Measurements from ENCODE around the gene TMEM232.
"Not testable (repeated sequence)": the region's sequence is repeated elsewhere in the genome, so short reads cannot be mapped to it uniquely, and the experiment has no call there.

Gene TMEM232

DNA sequence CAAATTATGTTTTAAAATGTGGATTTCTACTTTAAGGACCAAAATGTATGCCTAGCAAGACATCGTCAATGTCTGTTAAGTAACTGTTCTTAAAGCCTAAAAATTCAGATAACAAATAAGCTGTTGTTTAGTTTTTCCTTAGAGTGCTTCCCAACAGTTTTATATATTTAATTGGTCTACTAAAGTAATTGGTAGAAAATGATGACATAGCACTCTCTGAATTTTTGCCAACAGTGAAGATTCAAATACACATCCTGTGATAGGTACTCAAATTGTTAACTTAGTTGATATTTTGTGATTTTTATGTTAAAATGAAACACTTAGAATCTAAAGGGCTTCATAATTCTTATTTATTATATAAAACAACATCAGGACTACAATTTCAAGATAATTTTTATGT lies 107.5 kb downstream of the TMEM232 start:
- no peak for DNase-seq

DNA sequence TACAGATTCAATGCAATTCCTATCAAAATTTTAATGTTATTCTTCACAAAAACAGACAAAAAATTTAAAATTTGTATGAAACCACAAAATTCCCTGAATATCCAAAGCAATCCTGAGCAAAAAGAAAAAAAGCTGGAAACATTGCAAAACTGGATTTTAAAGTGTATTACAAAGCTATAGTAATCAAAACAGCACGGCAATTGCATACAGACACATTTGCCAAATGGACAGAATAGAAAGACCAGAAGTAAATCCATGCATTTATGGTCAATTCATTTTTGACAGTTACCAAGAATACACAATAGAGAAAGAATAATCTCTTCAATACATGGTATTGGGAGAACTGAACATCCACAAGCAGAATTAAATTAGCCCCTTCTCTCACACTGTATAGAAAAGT lies 110.5 kb downstream of the TMEM232 start:
- no peak for DNase-seq

- no peak for DNase-seq
Measured at GRCh38 chr5:110612794-110613247, 113.7 kb downstream of the TMEM232 start.

GRCh38 chr5:110611817-110612216 lies 114.7 kb downstream of the TMEM232 start:
- no peak for DNase-seq

DNA sequence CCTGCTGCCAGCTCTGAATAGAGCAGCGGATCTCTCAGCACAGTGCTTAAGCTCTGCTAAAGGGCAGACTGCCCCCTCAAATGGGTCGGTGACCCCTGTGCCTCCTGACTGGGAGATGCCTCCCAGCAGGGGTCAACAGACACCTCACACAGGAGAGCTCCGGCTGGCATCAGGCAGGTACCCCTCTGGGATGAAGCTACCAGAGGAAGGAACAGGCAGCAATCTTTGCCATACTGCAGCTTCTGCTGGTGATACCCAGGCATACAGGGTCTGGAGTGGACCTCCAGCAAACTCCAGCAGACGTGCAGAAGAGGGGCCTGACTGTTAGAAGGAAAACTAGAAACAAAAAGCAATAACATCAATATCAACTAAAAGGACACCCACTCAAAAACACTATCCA lies 131.6 kb downstream of the TMEM232 start:
- DNase-seq, result no peak

DNA sequence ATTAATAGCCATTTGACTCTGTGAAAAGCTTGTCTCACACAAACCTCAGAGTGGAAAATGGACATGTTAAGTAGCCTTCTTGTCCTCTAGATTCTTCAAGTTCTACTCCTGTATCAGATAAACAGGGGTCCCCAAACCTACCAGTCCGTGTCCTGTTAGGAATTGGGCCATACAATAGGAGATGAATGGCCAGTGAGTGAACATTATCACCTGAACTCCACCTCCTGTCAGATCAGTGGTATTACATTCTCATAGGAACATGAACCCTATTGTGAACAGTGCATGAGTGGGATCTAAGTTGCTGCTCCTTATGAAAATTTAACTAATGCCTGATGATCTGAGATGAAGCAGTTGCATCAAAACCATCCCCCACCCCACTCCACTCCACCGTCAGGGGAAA lies 136.3 kb downstream of the TMEM232 start:
- DNase-seq, result no peak

GRCh38 chr5:110588286-110588980 lies 138.0 kb downstream of the TMEM232 start:
- no peak for DNase-seq

DNA sequence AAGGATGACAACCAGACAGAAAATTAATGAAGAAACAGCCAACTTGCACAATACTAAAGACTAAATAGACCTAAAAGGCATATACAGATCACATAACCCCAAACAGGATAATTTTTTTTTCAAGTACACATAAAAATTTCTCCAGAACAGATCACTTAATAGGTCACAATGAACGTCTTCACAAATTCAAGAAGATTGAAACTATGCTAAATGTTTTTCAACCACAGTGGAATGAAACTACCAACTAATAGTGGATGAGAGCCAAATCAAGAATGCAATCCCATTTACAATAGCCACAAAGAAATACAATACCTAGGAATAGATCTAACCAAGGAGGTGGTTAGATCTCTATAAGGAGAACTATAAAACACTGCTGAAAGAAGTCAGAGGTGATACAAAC lies 145.8 kb downstream of the TMEM232 start:
- no peak for DNase-seq

DNA sequence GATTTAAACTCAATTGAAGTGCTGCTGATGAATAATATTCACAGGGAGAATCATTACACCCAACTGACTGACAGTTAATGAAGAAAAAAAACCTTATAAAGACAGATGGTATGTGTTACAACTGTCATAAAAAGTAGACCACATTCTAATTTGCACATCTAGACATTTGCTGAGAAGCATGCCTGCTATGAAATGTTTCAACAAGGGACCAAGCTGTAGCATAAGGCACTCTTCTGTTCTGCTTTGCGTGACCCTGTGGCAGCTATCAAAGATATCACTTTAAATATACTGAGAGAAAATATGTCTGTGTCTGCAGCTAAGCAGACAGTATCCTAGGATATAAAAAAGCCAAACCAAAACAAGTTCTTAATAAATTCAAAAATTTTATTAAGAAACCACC lies 153.7 kb downstream of the TMEM232 start:
- DNase-seq, result no peak

GRCh38 chr5:110562191-110562590 lies 164.3 kb downstream of the TMEM232 start:
- DNase-seq, result no peak

DNA sequence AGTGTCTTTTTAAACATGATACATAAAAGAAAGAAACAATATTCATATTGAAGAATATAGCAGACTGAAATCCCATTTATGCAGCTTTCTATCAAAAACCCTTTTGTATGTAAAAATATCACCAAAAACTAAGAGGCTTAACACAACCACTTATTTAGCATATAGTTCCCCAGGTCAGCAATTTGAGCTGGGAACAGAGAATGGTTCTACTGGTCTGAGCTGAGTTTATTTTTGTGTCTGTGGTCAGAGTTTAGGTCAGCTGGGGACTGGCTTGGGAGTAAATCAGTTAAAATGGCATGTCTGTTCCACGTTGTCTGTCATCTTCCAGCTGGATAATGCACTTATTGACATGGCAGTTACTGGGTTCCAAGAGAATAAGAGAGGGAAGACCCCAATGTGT lies 165.0 kb downstream of the TMEM232 start:
- no peak for DNase-seq

DNA sequence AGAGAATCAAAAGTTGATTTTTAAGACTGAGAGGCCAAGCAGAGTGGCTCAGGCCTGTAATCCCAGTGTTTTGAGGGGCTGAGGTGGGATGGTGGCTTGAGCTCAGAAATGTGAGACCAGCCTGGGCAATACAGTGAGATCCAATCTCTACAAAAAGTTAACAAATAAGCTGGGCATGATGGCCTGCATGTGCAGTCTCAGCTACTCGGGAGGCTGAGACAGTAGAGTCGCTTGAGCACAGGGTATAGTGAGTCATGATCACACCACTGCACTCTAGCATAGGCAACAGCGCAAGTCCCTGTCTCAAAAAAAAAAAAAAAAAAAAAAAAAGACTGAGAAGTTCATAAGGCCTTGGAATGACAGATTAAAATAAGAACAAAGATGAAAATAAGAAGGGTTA lies 177.2 kb downstream of the TMEM232 start:
- no peak for DNase-seq

- DNase-seq, result no peak
Measured at GRCh38 chr5:110548171-110548570, 178.3 kb downstream of the TMEM232 start.

DNA sequence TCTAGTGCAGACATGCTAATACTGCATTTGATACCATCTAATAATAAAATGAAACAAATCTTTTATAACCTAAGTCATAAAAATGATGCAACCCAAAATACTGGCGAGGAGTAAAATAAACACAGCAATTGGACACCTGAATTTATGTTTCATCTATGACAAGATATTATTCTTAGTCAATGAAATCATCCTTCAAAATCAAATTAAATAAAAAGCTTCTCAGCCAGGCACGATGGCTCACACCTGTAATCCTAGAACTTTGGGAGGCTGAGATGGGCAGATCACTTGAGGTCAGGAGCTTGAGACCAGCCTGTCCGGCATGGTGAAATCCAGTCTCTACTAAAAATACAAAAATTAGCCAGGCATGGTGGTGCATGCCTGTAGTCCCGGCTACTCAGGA lies 179.0 kb downstream of the TMEM232 start:
- DNase-seq, result no peak

DNA sequence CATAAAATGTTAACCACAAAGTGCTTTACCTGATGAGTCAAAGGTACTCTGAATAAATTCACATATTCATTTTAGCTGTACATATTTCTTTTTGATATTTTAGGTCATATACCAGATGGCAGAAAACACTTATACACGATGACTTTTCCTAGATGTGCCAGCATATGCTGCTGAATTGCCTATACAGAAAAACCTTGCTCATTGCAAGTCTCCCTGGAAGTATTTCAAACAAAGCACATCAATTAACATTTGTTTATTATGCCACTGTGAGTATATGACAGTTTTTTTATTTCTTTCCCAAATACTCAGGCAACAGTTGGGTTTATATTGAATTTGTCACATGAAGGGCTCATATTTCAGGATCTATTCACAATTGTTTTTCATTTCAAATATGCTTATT lies 180.8 kb downstream of the TMEM232 start:
- no peak for DNase-seq

DNA sequence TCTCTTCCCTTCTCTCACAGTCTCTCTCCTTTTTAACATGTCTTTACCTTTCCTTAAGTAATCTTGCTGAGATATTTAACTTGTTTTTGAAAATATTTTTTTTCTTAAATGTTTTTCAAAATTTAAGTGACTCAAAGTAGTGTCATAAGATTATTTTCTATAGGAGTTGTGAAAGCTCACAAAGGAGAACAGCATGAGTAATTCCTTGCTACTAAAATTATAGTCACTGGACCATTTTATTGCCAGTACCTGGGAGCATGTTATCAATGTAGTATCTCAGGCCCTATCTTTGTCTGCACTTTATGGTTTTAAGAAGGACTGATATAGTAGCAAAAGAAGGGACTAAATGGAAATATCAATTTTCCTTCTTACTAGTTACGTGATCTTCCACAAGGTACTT lies 181.9 kb downstream of the TMEM232 start:
- DNase-seq, result no peak

GRCh38 chr5:110542949-110543348 lies 183.5 kb downstream of the TMEM232 start:
- DNase-seq, result no peak

DNA sequence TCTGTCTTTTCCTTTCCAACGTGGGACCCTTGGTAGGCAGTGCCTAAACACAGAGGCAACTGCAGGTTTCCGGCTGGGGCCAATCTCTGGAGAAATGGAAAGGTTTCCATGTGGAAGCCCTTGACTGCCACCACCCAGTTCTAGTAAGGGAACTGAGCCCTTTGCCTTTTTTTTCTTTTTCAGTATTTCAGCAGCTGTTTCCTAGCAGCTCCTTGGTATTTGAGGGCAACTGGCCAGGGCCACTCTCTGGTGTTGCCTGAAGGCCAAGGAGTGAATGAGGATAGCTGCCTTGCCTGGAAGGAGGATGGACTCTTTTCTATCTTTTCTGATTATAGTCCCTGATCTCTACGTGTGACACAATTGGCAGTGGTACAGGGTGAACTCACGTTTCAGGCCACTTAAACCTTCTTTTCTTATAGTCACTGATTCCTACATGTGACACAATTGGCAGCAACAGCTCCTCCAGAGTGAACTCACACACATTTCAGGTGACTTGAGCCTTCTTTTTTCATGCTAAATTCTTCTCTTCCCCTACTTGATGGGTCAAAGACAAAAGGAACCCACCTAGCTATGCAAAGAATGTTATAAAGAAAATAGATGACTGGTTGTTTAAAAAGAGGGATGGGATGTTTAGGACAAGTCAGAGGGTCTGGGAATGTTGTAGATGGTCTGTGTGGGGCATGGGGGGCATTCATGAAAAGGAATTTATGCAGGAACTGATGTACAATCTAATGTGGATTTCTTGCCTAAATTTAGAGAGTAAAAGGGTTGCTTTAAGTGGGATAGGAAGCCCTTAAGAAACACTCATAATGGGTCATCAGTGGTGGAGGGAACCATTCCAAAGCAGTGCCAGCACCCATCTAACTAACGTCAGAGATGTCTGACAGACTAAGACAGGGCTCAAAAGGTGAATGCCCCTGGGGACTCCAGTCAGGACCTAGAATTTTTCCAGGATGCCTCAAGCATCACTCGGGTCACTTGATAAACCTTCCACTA lies 190.1 kb downstream of the TMEM232 start:
- no peak for DNase-seq

DNA sequence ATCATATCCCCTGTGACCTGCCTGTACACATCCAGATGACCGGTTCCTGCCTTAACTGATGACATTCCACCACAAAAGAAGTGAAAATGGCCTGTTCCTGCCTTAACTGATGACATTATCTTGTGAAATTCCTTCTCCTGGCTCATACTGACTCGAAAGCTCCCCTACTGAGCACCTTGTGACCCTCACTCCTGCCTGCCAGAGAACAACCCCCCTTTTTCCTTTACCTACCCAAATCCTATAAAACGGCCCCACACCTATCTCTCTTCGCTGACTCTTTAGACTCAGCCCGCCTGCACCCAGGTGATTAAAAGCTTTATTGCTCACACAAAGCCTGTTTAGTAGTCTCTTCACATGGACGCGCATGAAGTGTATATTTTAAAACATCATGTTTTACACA lies 191.3 kb downstream of the TMEM232 start:
- not testable (repeated sequence) for DNase-seq

- DNase-seq, result no peak
Measured at GRCh38 chr5:110525762-110526161, 200.7 kb downstream of the TMEM232 start.

GRCh38 chr5:110517396-110517795 lies 209.1 kb downstream of the TMEM232 start:
- no peak for DNase-seq

GRCh38 chr5:110514030-110514429 lies 212.4 kb downstream of the TMEM232 start:
- no peak for DNase-seq

DNA sequence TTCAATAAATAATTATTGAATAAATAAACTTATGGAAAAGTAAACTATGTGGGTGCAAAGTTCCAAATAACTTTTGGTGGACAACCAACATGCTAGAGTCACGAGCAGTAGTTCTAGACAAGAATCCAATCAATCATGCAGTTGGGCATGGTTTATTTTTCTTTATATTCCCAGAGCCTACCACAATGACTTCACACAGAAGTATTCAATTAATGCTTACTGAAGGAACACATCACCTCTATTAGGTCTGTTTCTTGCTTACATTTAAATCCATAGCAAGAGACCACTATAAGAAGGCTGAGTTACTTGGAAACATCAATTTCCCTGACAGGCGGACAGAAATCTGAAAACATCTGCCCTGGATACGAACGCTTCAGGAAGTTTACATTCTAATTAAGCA lies 214.2 kb downstream of the TMEM232 start:
- DNase-seq, result no peak

DNA sequence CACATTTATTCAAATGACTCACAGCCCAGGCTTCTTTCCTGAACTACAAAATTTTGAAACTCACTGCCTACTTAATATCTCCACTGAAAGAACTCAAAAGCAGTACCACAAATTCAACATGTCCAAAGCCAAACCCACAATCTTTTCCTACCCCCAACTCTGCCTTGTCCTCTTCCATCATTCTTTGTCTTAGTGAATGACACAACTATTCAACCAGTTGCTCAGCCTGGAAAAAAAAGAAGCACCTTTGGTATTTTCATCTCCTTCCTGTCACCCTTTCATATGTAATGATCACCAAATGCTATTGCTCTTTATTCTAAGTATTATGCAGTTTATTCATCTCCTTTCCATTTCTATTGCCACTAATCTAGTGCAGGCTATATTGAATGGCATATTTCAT lies 216.3 kb downstream of the TMEM232 start:
- no peak for DNase-seq
